H1 (cell line): ENCODE results near the gene USP10. TPM values are rescaled to one million over a fixed set of nuclear protein-coding genes. Genes with fewer than 3 reads are reported as not detected.
A peak's percentile ranks its signal among the peaks of the same experiment; 100 is the strongest.

Experiments
- CTCF ChIA-PET: fragments of 300-600 bp; sonication (Branson Sonifier 250); formaldehyde crosslinking; loops from one replicate; lab custom pipeline; 2021; ENCODE audit not compliant: partially characterized antibody; lab: Charles Lee
- POLR2A ChIA-PET: fragments of 300-600 bp; sonication (Branson Sonifier 250); formaldehyde crosslinking; loops from one replicate; lab custom pipeline; 2021; ENCODE audit warnings: inconsistent platforms; ENCODE audit not compliant: partially characterized antibody; lab: Charles Lee
- DNase-seq, 2 experiments: peaks; one replicate each; pipeline versions ENCODE4 v3.0.0 to v3.0.0-alpha.2; 2010 to 2022; ENCODE audit warnings: low spot score in 2 of 2, low read depth in 1 of 2, mixed read lengths in 1 of 2
- FAIRE-seq: peaks from 2 replicates; lab custom pipeline; 2011; peaks lifted over from hg19 to GRCh38; lab: Jason Lieb, UNC
- H2AFZ ChIP-seq: 2 replicates; pipeline ENCODE4 v1.8.1; 2012; ENCODE audit warnings: low read length, inconsistent platforms
- H2AK5ac ChIP-seq: 2 replicates; pipeline ENCODE4 v1.6.1; 2013; ENCODE audit warnings: low read depth, low read length
- H2BK120ac ChIP-seq: replicated peaks from 2 replicates; pipeline ENCODE3; 2013; ENCODE audit warnings: low read depth, low read length, inconsistent platforms
- H2BK12ac ChIP-seq: 2 replicates; pipeline ENCODE4 v1.6.1; 2013; ENCODE audit warnings: low read depth, low read length
- H2BK15ac ChIP-seq: 2 replicates; pipeline ENCODE4 v1.6.1; 2013; ENCODE audit warnings: low read length
- H2BK20ac ChIP-seq: 2 replicates; pipeline ENCODE4 v1.6.1; 2013; ENCODE audit warnings: low read length
- H2BK5ac ChIP-seq: 2 replicates; pipeline ENCODE4 v1.6.1; 2013; ENCODE audit warnings: low read depth, low read length
- H3K14ac ChIP-seq: 2 replicates; pipeline ENCODE4 v1.6.1; 2013; ENCODE audit warnings: inconsistent platforms; ENCODE audit not compliant: insufficient read length
- H3K18ac ChIP-seq: 2 replicates; pipeline ENCODE4 v1.6.1; 2013; ENCODE audit warnings: low read length; ENCODE audit errors: extremely low read depth
- H3K23ac ChIP-seq: 2 replicates; pipeline ENCODE4 v1.6.1; 2013; ENCODE audit warnings: inconsistent platforms; ENCODE audit not compliant: insufficient read length
- H3K23me2 ChIP-seq: 2 replicates; pipeline ENCODE4 v1.6.1; 2013; ENCODE audit warnings: low read depth, low read length
- H3K27ac ChIP-seq: 2 replicates; pipeline ENCODE4 v1.6.1; 2011; ENCODE audit warnings: low read depth, low read length, inconsistent platforms
- H3K27me3 ChIP-seq, 4 experiments: replicated peaks in 1 of 4; 1 replicate in 1 of 4; 2 replicates in 3 of 4; pipeline versions ENCODE4 v1.6.1 to v1.8.1; 2011 to 2013; ENCODE audit warnings: low read length in 3 of 4, mild to moderate bottlenecking in 3 of 4, inconsistent platforms in 2 of 4, mixed read lengths in 2 of 4, moderate library complexity in 1 of 4; ENCODE audit not compliant: control insufficient read depth in 3 of 4, insufficient read depth in 3 of 4; ENCODE audit errors: extremely low read depth in 1 of 4
- H3K36me3 ChIP-seq, 4 experiments: 2 replicates each; pipeline versions ENCODE4 v1.6.1 to v1.8.1; 2011 to 2013; ENCODE audit warnings: mild to moderate bottlenecking in 4 of 4, low read length in 3 of 4, moderate library complexity in 2 of 4, control low read depth in 1 of 4, inconsistent platforms in 1 of 4; ENCODE audit not compliant: insufficient read depth in 4 of 4, control insufficient read depth in 2 of 4
- H3K4ac ChIP-seq: replicated peaks from 2 replicates; pipeline ENCODE3; 2013; ENCODE audit warnings: low read length, low read depth, mixed read lengths, inconsistent platforms; ENCODE audit not compliant: insufficient read length
- H3K4me1 ChIP-seq, 4 experiments: replicated peaks in 1 of 4; 1 replicate in 1 of 4; 2 replicates in 3 of 4; pipeline versions ENCODE4 v1.6.1 to v1.8.1; 2011 to 2013; ENCODE audit warnings: low read length in 3 of 4, inconsistent platforms in 2 of 4, mixed read lengths in 1 of 4; ENCODE audit not compliant: insufficient read depth in 4 of 4, control insufficient read depth in 3 of 4
- H3K4me2 ChIP-seq, 2 experiments: 2 replicates each; pipeline versions ENCODE4 v1.6.1 to v1.8.1; 2011 to 2013; ENCODE audit warnings: low read depth in 2 of 2, low read length in 2 of 2, control low read depth in 1 of 2, inconsistent platforms in 1 of 2, mild to moderate bottlenecking in 1 of 2; ENCODE audit not compliant: insufficient read depth in 1 of 2
- H3K4me3 ChIP-seq, 4 experiments: fragments of 200-600, 300-600 bp in 1 of 4; sonication (generic), shearing (Covaris generic), sonication (Bioruptor Twin) in 1 of 4; 2 replicates each; pipeline versions ENCODE4 v1.5.1 to v1.8.1; 2011 to 2016; ENCODE audit warnings: low read length in 4 of 4, low read depth in 3 of 4, control low read depth in 2 of 4, inconsistent platforms in 2 of 4, mild to moderate bottlenecking in 2 of 4, mixed read lengths in 1 of 4, moderate library complexity in 1 of 4; ENCODE audit not compliant: insufficient read depth in 2 of 4; ENCODE audit errors: extremely low read depth in 1 of 4
- H3K56ac ChIP-seq: replicated peaks from 2 replicates; pipeline ENCODE3; 2013; ENCODE audit warnings: low read depth, mild to moderate bottlenecking, mixed read lengths, low read length, inconsistent platforms; ENCODE audit not compliant: insufficient read length
- H3K79me1 ChIP-seq: 2 replicates; pipeline ENCODE4 v1.6.1; 2013; ENCODE audit warnings: low read depth, low read length, control low read depth
- H3K79me2 ChIP-seq, 2 experiments: 2 replicates each; pipeline versions ENCODE4 v1.6.1 to v1.8.1; 2012 to 2013; ENCODE audit warnings: low read length in 2 of 2, mild to moderate bottlenecking in 2 of 2, inconsistent platforms in 1 of 2; ENCODE audit not compliant: insufficient read depth in 2 of 2, control insufficient read depth in 1 of 2
- H3K9ac ChIP-seq, 4 experiments: replicated peaks in 1 of 4; 1 replicate in 1 of 4; 2 replicates in 3 of 4; pipeline versions ENCODE4 v1.6.1 to v1.8.1; 2011 to 2013; ENCODE audit warnings: low read depth in 3 of 4, low read length in 3 of 4, control low read depth in 2 of 4, mild to moderate bottlenecking in 2 of 4, moderate library complexity in 2 of 4, inconsistent platforms in 1 of 4; ENCODE audit errors: extremely low read depth in 1 of 4
- H3K9me3 ChIP-seq, 2 experiments: 2 replicates each; pipeline versions ENCODE4 v1.6.1 to v1.8.1; 2012 to 2013; ENCODE audit warnings: mild to moderate bottlenecking in 2 of 2, moderate library complexity in 2 of 2, control low read depth in 1 of 2, inconsistent platforms in 1 of 2, low read depth in 1 of 2, low read length in 1 of 2, mixed read lengths in 1 of 2; ENCODE audit not compliant: insufficient read depth in 2 of 2
- H4K20me1 ChIP-seq, 2 experiments: replicated peaks in 1 of 2; 2 replicates each; pipeline versions ENCODE3 to v1.8.1; 2011 to 2013; ENCODE audit warnings: inconsistent platforms in 2 of 2, low read length in 2 of 2, mild to moderate bottlenecking in 1 of 2; ENCODE audit not compliant: insufficient read depth in 2 of 2, control insufficient read depth in 1 of 2
- H4K5ac ChIP-seq: 2 replicates; pipeline ENCODE4 v1.6.1; 2013; ENCODE audit warnings: low read length, low read depth, mixed read lengths, inconsistent platforms; ENCODE audit not compliant: insufficient read length
- H4K8ac ChIP-seq: 2 replicates; pipeline ENCODE4 v1.8.0; 2013; ENCODE audit warnings: mild to moderate bottlenecking, moderate library complexity, low read length, inconsistent platforms; ENCODE audit not compliant: insufficient read depth; ENCODE audit errors: extremely low read depth
- H4K91ac ChIP-seq: replicated peaks from 2 replicates; pipeline ENCODE3; 2013; ENCODE audit warnings: low read length, mixed read lengths, inconsistent platforms; ENCODE audit not compliant: insufficient read length
- BACH1 ChIP-seq: IDR thresholded peaks from 2 replicates; pipeline ENCODE4 v1.6.1; 2012; ENCODE audit warnings: low read length, improper control_type of control experiment
- BRCA1 ChIP-seq: IDR thresholded peaks from 2 replicates; pipeline ENCODE4 v1.6.1; 2012; ENCODE audit warnings: low read depth, low read length, improper control_type of control experiment
- CTCF ChIP-seq, 3 experiments: IDR thresholded peaks; 1 replicate in 2 of 3; 2 replicates in 1 of 3; pipeline versions ENCODE4 v1.5.1 to v1.6.1; 2011; ENCODE audit warnings: low read length in 3 of 3, mild to moderate bottlenecking in 3 of 3, inconsistent platforms in 2 of 3, low read depth in 1 of 3, moderate library complexity in 1 of 3; ENCODE audit not compliant: insufficient read depth in 1 of 3; ENCODE audit errors: control extremely low read depth in 1 of 3
- EGR1 ChIP-seq: IDR thresholded peaks from 2 replicates; pipeline ENCODE4 v1.6.1; 2011; ENCODE audit warnings: low read depth, low read length, borderline replicate concordance
- SP2 ChIP-seq: IDR thresholded peaks from 2 replicates; pipeline ENCODE4 v1.6.1; 2012; ENCODE audit warnings: mild to moderate bottlenecking, low read length, inconsistent platforms
- USF2 ChIP-seq: IDR thresholded peaks from 2 replicates; pipeline ENCODE4 v1.6.1; 2011; ENCODE audit warnings: low read length, improper control_type of control experiment
- ZNF274 ChIP-seq: IDR thresholded peaks from 2 replicates; pipeline ENCODE4 v1.7.0; 2012; ENCODE audit warnings: low read length, borderline replicate concordance; ENCODE audit errors: extremely low read depth
- WGBS, 2 experiments: shearing (Covaris generic) in 1 of 2; methylation state at CpG; one replicate each; pipeline versions ENCODE4 v1.1.6 to v1.1.7; 2013 to 2015; ENCODE audit warnings: low lambda C conversion rate in 2 of 2, mixed read lengths in 2 of 2, inconsistent platforms in 1 of 2, low coverage in 1 of 2, missing lambda C conversion rate in 1 of 2; ENCODE audit not compliant: insufficient replicate concordance in 2 of 2, insufficient coverage in 1 of 2, insufficient read length in 1 of 2; ENCODE audit errors: extremely low coverage in 1 of 2, missing lambda C conversion rate in 1 of 2; 5-methylcytosine and 5-hydroxymethylcytosine counted together
- polyA plus RNA-seq, 7 experiments: library from polyadenylated mRNA; depleted of rRNA in 3 of 7; stranded (reverse) in 5 of 7; unstranded in 2 of 7; fragments of >200 nt in 5 of 7; fragments of 200-250 nt in 2 of 7; gene quantifications; 1 replicate in 5 of 7; 2 replicates in 1 of 7; 4 replicates in 1 of 7; pipeline versions ENCODE4 v1.2.1 to v1.2.3, GENCODE V29; 2011 to 2013; ENCODE audit warnings: missing spikeins in 2 of 7, mixed read lengths in 2 of 7
- total RNA-seq: library from RNA; stranded (reverse); fragmentation: NEBNext Ultra II Directional; extraction: Animal tissue kit (Norgen Biotek cat#: 25700); gene quantifications from 2 replicates; pipeline ENCODE4 v1.2.1, GENCODE V29; 2021

USP10 gene
- total and polyA plus RNA-seq, 2 of the 8 experiments (the other 6 are each of a cell fraction or from before 2014, with no cell fraction given) = 171 to 195 TPM

DNA sequence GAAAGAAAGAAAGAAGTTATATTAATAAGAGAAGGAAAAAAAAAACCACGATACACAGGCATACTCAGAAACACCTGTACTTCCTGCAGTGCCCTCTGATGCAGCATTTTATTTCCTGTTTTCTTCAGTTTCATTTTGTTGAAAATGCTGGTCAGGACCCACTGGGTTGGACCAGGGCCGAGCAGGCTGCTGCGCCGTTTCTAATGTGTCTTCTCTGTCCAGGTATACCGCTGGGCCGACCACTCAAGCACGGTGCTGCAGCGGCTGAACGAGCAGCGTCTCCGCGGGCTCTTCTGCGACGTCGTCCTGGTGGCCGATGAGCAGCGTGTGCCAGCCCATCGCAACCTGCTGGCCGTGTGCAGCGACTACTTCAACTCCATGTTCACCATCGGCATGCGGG is 43.2 kb upstream of the USP10 start:
- no peaks in the 10 kb centered on the region for H3K23me2 ChIP-seq
- H2BK20ac ChIP-seq = no peak overlapping the region
- TF ChIP-seq BACH1 (no peak), CTCF (IDR thresholded peaks at IDR 0.05; ENCODE audit: control extremely low read depth in 1 of 3, insufficient read depth in 1 of 3, low read depth in 1 of 3, low read length in 3 of 3) (peak in 1 of 3 experiments; percentile 15; a peak in 1 of 4 replicates), ZNF274 (no peak), BRCA1 (no peak), SP2 (no peak), EGR1 (no peak), USF2 (no peak)
- no peaks in the 10 kb centered on the region for H3K4me1 ChIP-seq
- H3K79me1 ChIP-seq = no peaks in the 10 kb centered on the region; the same call in 1 of the 2 replicates
- no peak overlapping the region for H4K5ac ChIP-seq
- no peak overlapping the region for H3K4me3 ChIP-seq
- H3K9me3 ChIP-seq = no peaks in the 10 kb centered on the region
- DNase-seq = no peak
- no peak overlapping the region for H4K91ac ChIP-seq
- no peak overlapping the region for H3K18ac ChIP-seq
- no peak overlapping the region for H2BK120ac ChIP-seq
- no peak overlapping the region for H3K9ac ChIP-seq
- no peak overlapping the region for H3K14ac ChIP-seq
- H3K79me2 ChIP-seq = no peaks in the 10 kb centered on the region
- no peak overlapping the region for H2AK5ac ChIP-seq
- no peak for FAIRE-seq
- ChIA-PET CTCF (interaction anchor here (0.7 to 1.6 kb wide), 2 partner anchors 69 to 81 kb away, joined by 3 to 8 read pairs; no protein-coding TSS in a partner anchor), POLR2A (no interaction called here)
- H3K36me3 ChIP-seq = peaks cover 8 to 18% (median 14%) of the 10 kb centered on the region in 4 experiments; a peak in 7 of 8 replicates
- no peak overlapping the region for H2BK12ac ChIP-seq
- H2BK5ac ChIP-seq = no peak overlapping the region; the same call in 1 of the 2 replicates
- peaks cover 0 to 2% of the 10 kb centered on the region in 2 experiments for H4K20me1 ChIP-seq
- no peak overlapping the region for H4K8ac ChIP-seq
- H2BK15ac ChIP-seq = no peak overlapping the region
- H3K27me3 ChIP-seq = no peaks in the 10 kb centered on the region
- no peak overlapping the region for H3K4me2 ChIP-seq
- no peak overlapping the region for H3K23ac ChIP-seq
- H3K4ac ChIP-seq = no peak overlapping the region
- H2AFZ ChIP-seq = no peak overlapping the region
- H3K56ac ChIP-seq = no peak overlapping the region
- H3K27ac ChIP-seq = no peak overlapping the region
- WGBS, 2 experiments = 98% methylated on average over 21 of the region's 22 CpGs; no CpG with 5 or more reads in 1 of the 2 experiments
